NCI-H2196 treated with DMSO at 0.1 percent for 48 hours (cell line): ENCODE results near the gene TBX1.
"Not testable (repeated sequence)": the region's sequence is repeated elsewhere in the genome, so short reads cannot be mapped to it uniquely, and the experiment has no call there.

ENCODE experiments used
- DNase-seq: peaks from one replicate; lab custom pipeline; 2025; ENCODE audit not compliant: unreplicated experiment; lab: John Stamatoyannopoulos, UW

Gene TBX1

GRCh38 chr22:19763458-19764298 is 3.1 kb downstream of the TBX1 start:
- DNase-seq: no peak

- no peak for DNase-seq
These were observed 3.7 kb downstream of the TBX1 start for GRCh38 chr22:19764299-19764593.

GRCh38 chr22:19764636-19765476 is 4.3 kb downstream of the TBX1 start:
- DNase-seq: no peak

GRCh38 chr22:19765477-19766239 is 5.1 kb downstream of the TBX1 start:
- no peak for DNase-seq

GRCh38 chr22:19766240-19766510 is 5.6 kb downstream of the TBX1 start:
- no peak for DNase-seq

GRCh38 chr22:19766511-19767426 is 6.2 kb downstream of the TBX1 start:
- DNase-seq: no peak

- DNase-seq: no peak
These were observed 7.1 kb downstream of the TBX1 start for GRCh38 chr22:19767427-19768341.

GRCh38 chr22:19769393-19769715 is 8.8 kb downstream of the TBX1 start:
- DNase-seq: no peak

GRCh38 chr22:19770349-19771220 is 10.0 kb downstream of the TBX1 start:
- DNase-seq: no peak

- DNase-seq: no peak
These were observed 11.8 kb downstream of the TBX1 start for GRCh38 chr22:19772422-19772672.

- no peak for DNase-seq
These were observed 12.3 kb downstream of the TBX1 start for GRCh38 chr22:19772673-19773469.

- DNase-seq: no peak
These were observed 13.0 kb downstream of the TBX1 start for GRCh38 chr22:19773470-19774040.

GRCh38 chr22:19774628-19775027 is 14.1 kb downstream of the TBX1 start:
- DNase-seq: no peak

- DNase-seq: no peak
These were observed 15.1 kb downstream of the TBX1 start for GRCh38 chr22:19775496-19776325.

- DNase-seq: no peak
These were observed 16.0 kb downstream of the TBX1 start for GRCh38 chr22:19776433-19777031.

- not testable (repeated sequence) for DNase-seq
These were observed 16.6 kb downstream of the TBX1 start for GRCh38 chr22:19777192-19777591.

- no peak for DNase-seq
These were observed 18.4 kb downstream of the TBX1 start for GRCh38 chr22:19779011-19779421.
